Measurements from ENCODE around the gene RNF113A. TPM values are rescaled to one million over a fixed set of nuclear protein-coding genes. Genes with fewer than 3 reads are reported as not detected.

RNF113A gene
- total RNA-seq, 2 donors from 2014 or later: 44.8 to 47.3 TPM

Other genes starting within 250 kb of the RNF113A start
- 100 to 1,000 TPM; 183 to 275 TPM for gene SEPTIN6, start 178.6 kb downstream of the RNF113A start, total RNA-seq
- under 1 TPM; 0.46 to 0.50 TPM for gene SOWAHD, start 113.1 kb downstream of the RNF113A start, total RNA-seq
- 1,000 to 10,000 TPM; 2,946 to 2,967 TPM for gene RPL39, start 80.1 kb downstream of the RNF113A start, total RNA-seq
- 10 to 100 TPM; 20.4 to 25.6 TPM for gene UPF3B, start 18.8 kb downstream of the RNF113A start, total RNA-seq
- gene NDUFA1, start 99 bp upstream of the RNF113A start, total RNA-seq: 10 to 100 TPM; 55.7 to 63.7 TPM
- gene AKAP14, start 24.2 kb upstream of the RNF113A start, total RNA-seq: not detected
- 10 to 100 TPM; 17.7 to 19.0 TPM for gene NKAP, start 72.0 kb upstream of the RNF113A start, total RNA-seq
- not detected for gene RHOXF2B, start 206.0 kb upstream of the RNF113A start, total RNA-seq
- 1 to 10 TPM in 1 of 2 donors, under 1 TPM in 1; 0.76 to 1.2 TPM for gene RHOXF1, start 244.2 kb upstream of the RNF113A start, total RNA-seq